Fibroblast of skin of left quadriceps (primary cell): ENCODE results near the gene TNFRSF18.

Experiments
- DNase-seq, 2 experiments: peaks; one replicate each; pipeline ENCODE4 v3.0.0-alpha.2; 2013; ENCODE audit warnings: low read depth in 2 of 2

The TNFRSF18 gene

GRCh38 chr1:1240822-1241587 lies 34.6 kb upstream of the TNFRSF18 start:
- DNase-seq = no peak

GRCh38 chr1:1240348-1240732 lies 33.9 kb upstream of the TNFRSF18 start:
- no peak for DNase-seq

GRCh38 chr1:1239614-1240347 lies 33.4 kb upstream of the TNFRSF18 start:
- no peak for DNase-seq

GRCh38 chr1:1239227-1239613 lies 32.8 kb upstream of the TNFRSF18 start:
- DNase-seq = no peak

- DNase-seq = no peak
Measured at GRCh38 chr1:1238702-1239178, 32.3 kb upstream of the TNFRSF18 start.

- DNase-seq = no peak
Measured at GRCh38 chr1:1237874-1238701, 31.7 kb upstream of the TNFRSF18 start.

- no peak for DNase-seq
Measured at GRCh38 chr1:1236945-1237873, 30.8 kb upstream of the TNFRSF18 start.

GRCh38 chr1:1236176-1236763 lies 29.9 kb upstream of the TNFRSF18 start:
- no peak for DNase-seq

- DNase-seq = no peak
Measured at GRCh38 chr1:1235016-1235744, 28.8 kb upstream of the TNFRSF18 start.

- no peak for DNase-seq
Measured at GRCh38 chr1:1234180-1234808, 27.9 kb upstream of the TNFRSF18 start.

- DNase-seq = no peak
Measured at GRCh38 chr1:1233567-1233892, 27.1 kb upstream of the TNFRSF18 start.

- DNase-seq = no peak
Measured at GRCh38 chr1:1232796-1233566, 26.6 kb upstream of the TNFRSF18 start.

- peak in 1 of 2 experiments; percentile 7 for DNase-seq
Measured at GRCh38 chr1:1232208-1232795, 25.9 kb upstream of the TNFRSF18 start, which contains the start of gene B3GALT6. TSS of gene B3GALT6 (plus strand) at chr1:1232237. CDS start at chr1:1232279, 42 bp downstream.

GRCh38 chr1:1231400-1232207 lies 25.2 kb upstream of the TNFRSF18 start, which contains the start of gene SDF4:
TSS of gene SDF4 (minus strand) at chr1:1232001. CDS start at chr1:1228772, 3,229 bp downstream.
- DNase-seq = peak; percentile 94

GRCh38 chr1:1230656-1231399 lies 24.4 kb upstream of the TNFRSF18 start:
- DNase-seq = peak; percentile 21 to 25

- no peak for DNase-seq
Measured at GRCh38 chr1:1229770-1230169, 23.4 kb upstream of the TNFRSF18 start.
